Psoas muscle (tissue), 8 donors: ENCODE results near the gene GABRB1. TPM values are rescaled to one million over a fixed set of nuclear protein-coding genes. Genes with fewer than 3 reads are reported as not detected.

ENCODE experiments used
- ATAC-seq, 4 donors: fragments of 200-7000 bp; cut with Tn5 transposase; one replicate each; pipeline ENCODE4 v1.9.1; 2020; ENCODE audit warnings: moderate library complexity in 3 of 4, mild to moderate bottlenecking in 2 of 4
- DNase-seq, 2 donors: peaks; one replicate each; pipeline ENCODE4 v3.0.0-alpha.2; 2020
- H3K27ac ChIP-seq: fragments of 200-600 bp; one replicate; pipeline ENCODE4 v1.8.0; 2022
- H3K27me3 ChIP-seq, 3 donors: fragments of 200-600 bp in 1 of 3; one replicate each; pipeline versions ENCODE4 v1.6.1 to v1.8.0; 2013 to 2022; ENCODE audit warnings: low read length in 2 of 3, mild to moderate bottlenecking in 2 of 3, moderate library complexity in 1 of 3; ENCODE audit not compliant: insufficient read depth in 3 of 3
- H3K36me3 ChIP-seq, 2 donors: fragments of 200-600 bp in 1 of 2; one replicate each; pipeline versions ENCODE4 v1.6.1 to v1.8.0; 2013 to 2022; ENCODE audit warnings: low read depth in 1 of 2, mild to moderate bottlenecking in 1 of 2, moderate library complexity in 1 of 2; ENCODE audit not compliant: insufficient read depth in 1 of 2
- H3K4me1 ChIP-seq: fragments of 200-600 bp; one replicate; pipeline ENCODE4 v1.8.0; 2022
- H3K4me3 ChIP-seq: fragments of 200-600 bp; one replicate; pipeline ENCODE4 v1.8.0; 2022; ENCODE audit warnings: mild to moderate bottlenecking
- H3K9me3 ChIP-seq: fragments of 200-600 bp; one replicate; pipeline ENCODE4 v1.8.0; 2022
- WGBS, 3 donors: extraction: QIAGEN DNeasy Blood & Tissue Kit; methylation state at CpG; one replicate each; pipeline versions ENCODE4 v1.1.6 to v1.1.7; 2013; 5-methylcytosine and 5-hydroxymethylcytosine counted together
- intact Hi-C, 2 donors: fragments of 100-400 bp; cut with DNase I; formaldehyde crosslinking; loops; one replicate each; pipeline versions ENCODE4 v1.11.0 to v1.14.2; 2022
- polyA plus RNA-seq, 3 donors: library from polyadenylated mRNA; stranded (reverse); fragments of 200-250 nt; gene quantifications; one replicate each; pipeline ENCODE4 v1.2.3, GENCODE V29; 2013
- total RNA-seq, 4 donors: library from RNA; stranded (reverse); fragmentation: NEBNext Ultra II Directional in 2 of 4; extraction: Animal tissue kit (Norgen Biotek cat#: 25700) in 2 of 4; gene quantifications; one replicate each; pipeline versions ENCODE4 v1.2.1 to v1.2.4, GENCODE V29; 2021 to 2023
- TF ChIP-seq, protein P1 (sequence below): fragments of 200-600 bp; IDR thresholded peaks from one replicate; pipeline ENCODE4 v1.8.0; 2022; ENCODE audit warnings: antibody characterized with exemption
- donor health status: healthy with polysubstance abuse.
- donor health status: DM: no; HTN: no; CAD: no; lungs with moderate emphysema.
- donor health status: Bipolar disorder and iron deficiency.
- donor health status: healthy.
- donor health status: DM: yes; HTN: yes; CAD: no.
- donor health status: DM: no; HTN: no; CAD: no.
- donor health status: DM: no; HTN: no; CAD: no.
- donor health status: DM: yes; HTN: yes; CAD: no.

The GABRB1 gene
- total and polyA plus RNA-seq, 7 donors, result not detected

DNA sequence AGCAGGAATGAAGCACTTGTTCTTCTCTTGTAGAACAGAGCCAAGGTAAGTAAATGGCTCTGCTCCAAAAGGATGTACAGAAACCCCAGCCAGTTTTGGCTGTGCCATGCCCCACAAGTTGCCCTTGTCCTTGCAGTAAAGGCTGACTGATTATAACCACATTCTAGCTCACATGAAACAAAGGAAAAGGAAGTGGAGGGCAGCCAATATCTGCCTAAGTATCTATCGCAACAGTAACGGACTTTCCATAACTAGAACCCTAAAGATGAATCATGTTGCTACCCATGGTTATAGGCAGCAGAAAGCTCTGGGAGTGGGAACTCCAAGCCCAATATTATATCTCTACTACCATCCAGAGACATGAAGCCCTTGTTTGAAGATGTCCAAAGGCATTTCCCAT, 336.4 kb downstream of the GABRB1 start:
- no peaks in the 10 kb centered on the region for H3K27me3 ChIP-seq
- TF ChIP-seq, protein P1, sequence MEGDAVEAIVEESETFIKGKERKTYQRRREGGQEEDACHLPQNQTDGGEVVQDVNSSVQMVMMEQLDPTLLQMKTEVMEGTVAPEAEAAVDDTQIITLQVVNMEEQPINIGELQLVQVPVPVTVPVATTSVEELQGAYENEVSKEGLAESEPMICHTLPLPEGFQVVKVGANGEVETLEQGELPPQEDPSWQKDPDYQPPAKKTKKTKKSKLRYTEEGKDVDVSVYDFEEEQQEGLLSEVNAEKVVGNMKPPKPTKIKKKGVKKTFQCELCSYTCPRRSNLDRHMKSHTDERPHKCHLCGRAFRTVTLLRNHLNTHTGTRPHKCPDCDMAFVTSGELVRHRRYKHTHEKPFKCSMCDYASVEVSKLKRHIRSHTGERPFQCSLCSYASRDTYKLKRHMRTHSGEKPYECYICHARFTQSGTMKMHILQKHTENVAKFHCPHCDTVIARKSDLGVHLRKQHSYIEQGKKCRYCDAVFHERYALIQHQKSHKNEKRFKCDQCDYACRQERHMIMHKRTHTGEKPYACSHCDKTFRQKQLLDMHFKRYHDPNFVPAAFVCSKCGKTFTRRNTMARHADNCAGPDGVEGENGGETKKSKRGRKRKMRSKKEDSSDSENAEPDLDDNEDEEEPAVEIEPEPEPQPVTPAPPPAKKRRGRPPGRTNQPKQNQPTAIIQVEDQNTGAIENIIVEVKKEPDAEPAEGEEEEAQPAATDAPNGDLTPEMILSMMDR, result no peak
- no peak for ATAC-seq

DNA sequence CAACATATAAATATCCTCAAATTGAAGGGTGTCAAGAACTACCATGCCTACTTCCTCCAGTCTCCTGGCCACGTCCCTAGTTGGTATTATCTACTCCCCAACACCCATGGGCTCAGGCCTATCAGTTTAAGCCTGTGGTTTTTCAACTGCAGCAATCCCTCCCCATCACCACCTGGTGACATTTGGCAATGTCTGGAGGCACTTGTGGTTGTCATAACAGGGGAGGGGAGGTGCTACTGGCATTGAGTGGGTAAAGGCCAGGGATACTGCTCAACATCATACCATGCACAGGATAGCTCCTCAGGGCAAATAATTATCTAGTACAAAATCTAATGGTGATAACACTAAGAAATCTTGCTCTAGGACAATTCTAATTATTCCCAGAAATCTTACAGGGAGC, 336.8 kb downstream of the GABRB1 start:
- H3K36me3 ChIP-seq, result no peaks in the 10 kb centered on the region
- intact Hi-C loops, result no loop called here
- H3K27me3 ChIP-seq, result no peaks in the 10 kb centered on the region
- no peak for DNase-seq
- H3K4me1 ChIP-seq, result no peaks in the 10 kb centered on the region
- H3K9me3 ChIP-seq, result no peaks in the 10 kb centered on the region
- no peak for ATAC-seq
- 56 to 68% (median 56%) methylated on average over 1 of the region's 1 CpG for WGBS, 3 donors
- no peak overlapping the region for H3K27ac ChIP-seq
- TF ChIP-seq, protein P1, result no peak
- H3K4me3 ChIP-seq, result no peak overlapping the region

More for the DNA sequence above, 336.4 kb downstream of the GABRB1 start:
- intact Hi-C loops, result no loop called here
- H3K4me3 ChIP-seq, result no peak overlapping the region
- no peaks in the 10 kb centered on the region for H3K4me1 ChIP-seq
- no peak overlapping the region for H3K27ac ChIP-seq
- no peaks in the 10 kb centered on the region for H3K9me3 ChIP-seq
- no peak for DNase-seq
- no peaks in the 10 kb centered on the region for H3K36me3 ChIP-seq
- WGBS, 3 donors, result 74 to 81% (median 74%) methylated on average over 2 of the region's 2 CpGs

DNA sequence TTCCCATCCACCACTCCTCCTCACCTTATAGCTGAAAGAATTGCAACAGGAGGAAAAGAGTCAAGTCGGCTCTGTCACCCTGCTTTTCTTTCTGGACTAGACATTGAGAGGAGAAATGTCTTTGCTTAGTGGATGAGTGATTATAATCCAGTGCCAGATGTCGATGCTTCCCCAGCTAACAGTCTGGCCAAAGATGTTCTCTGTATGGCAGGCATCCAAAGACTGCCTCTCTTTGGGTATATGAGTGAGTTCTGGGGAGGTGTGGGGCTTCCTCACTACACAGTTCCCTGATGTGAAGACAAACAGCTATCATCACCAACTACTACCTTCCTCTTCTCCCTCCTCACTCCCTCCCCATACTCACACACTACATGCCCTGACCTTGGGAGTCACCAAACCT, 341.2 kb downstream of the GABRB1 start:
- Histone ChIP-seq H3K27ac (no peak overlapping the region), H3K27me3 (no peaks in the 10 kb centered on the region), H3K36me3 (no peaks in the 10 kb centered on the region), H3K9me3 (no peaks in the 10 kb centered on the region), H3K4me3 (no peak overlapping the region), H3K4me1 (no peaks in the 10 kb centered on the region)
- TF ChIP-seq, protein P1, result no peak
- ATAC-seq (no peak), DNase-seq (no peak)
- WGBS, 3 donors, result 44 to 64% (median 56%) methylated on average over 2 of the region's 2 CpGs
- intact Hi-C loops, result no loop called here

DNA sequence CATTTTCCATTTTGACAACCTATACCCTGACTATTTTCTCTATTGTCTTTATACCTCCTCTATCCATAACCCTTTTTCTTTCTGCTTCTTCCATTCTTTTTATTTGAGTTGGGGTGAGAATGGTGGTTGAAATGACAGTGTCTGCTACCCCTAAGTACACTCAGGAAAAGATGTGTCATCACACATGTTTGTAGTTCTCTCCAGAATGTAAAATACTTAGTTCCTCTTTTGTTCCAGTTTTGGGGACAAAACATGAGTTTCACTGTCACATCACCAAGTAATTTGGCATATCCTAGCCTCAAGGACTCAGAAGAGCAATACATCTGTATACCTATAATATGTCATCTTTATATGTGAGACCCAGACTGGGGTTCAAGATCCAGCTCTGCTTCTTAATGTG, 341.8 kb downstream of the GABRB1 start:
- ATAC-seq (no peak), DNase-seq (no peak)
- no peaks in the 10 kb centered on the region for H3K9me3 ChIP-seq
- H3K4me1 ChIP-seq, result no peaks in the 10 kb centered on the region
- H3K27me3 ChIP-seq, result no peaks in the 10 kb centered on the region
- TF ChIP-seq, protein P1, result no peak
- no peak overlapping the region for H3K4me3 ChIP-seq
- H3K27ac ChIP-seq, result no peak overlapping the region
- intact Hi-C loops, result no loop called here
- H3K36me3 ChIP-seq, result no peaks in the 10 kb centered on the region

DNA sequence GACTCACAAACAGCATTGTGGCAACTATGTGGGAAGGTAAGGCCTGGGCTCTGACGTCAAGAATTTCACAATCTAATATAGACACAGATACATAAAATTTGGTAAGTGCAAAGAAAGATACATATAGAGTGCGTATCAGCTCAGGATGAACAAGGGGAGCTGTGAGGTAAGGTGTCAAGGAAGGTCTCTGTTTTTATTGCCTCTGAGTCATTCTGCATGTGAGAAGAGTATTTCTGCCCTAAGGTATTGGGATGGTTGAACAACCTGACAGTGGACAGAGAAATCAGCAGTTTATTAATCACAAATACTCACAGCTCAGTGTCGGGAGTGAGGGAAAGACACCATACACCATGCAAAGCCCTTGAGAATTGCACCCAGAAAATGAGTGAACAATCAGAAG, 342.3 kb downstream of the GABRB1 start:
- no peak overlapping the region for H3K4me3 ChIP-seq
- ATAC-seq (no peak), DNase-seq (no peak)
- no peaks in the 10 kb centered on the region for H3K27me3 ChIP-seq
- H3K27ac ChIP-seq, result no peak overlapping the region
- TF ChIP-seq, protein P1, result no peak
- H3K36me3 ChIP-seq, result no peaks in the 10 kb centered on the region
- no peaks in the 10 kb centered on the region for H3K9me3 ChIP-seq
- 87 to 90% (median 88%) methylated on average over 3 of the region's 3 CpGs for WGBS, 3 donors
- intact Hi-C loops, result no loop called here
- no peaks in the 10 kb centered on the region for H3K4me1 ChIP-seq
